Trophoblast cell (in vitro differentiated cells and primary cell): ENCODE results near the gene KIF20A.

Source experiments
- DNase-seq, 2 donors: peaks; one replicate each; pipeline ENCODE4 v3.0.0-alpha.2; 2016
- H2AFZ ChIP-seq: 2 replicates; pipeline ENCODE4 v1.6.1; 2013; ENCODE audit warnings: low read length, moderate library complexity, mild to moderate bottlenecking; ENCODE audit not compliant: insufficient read depth, poor library complexity
- H2AK5ac ChIP-seq: 2 replicates; pipeline ENCODE4 v1.6.1; 2013; ENCODE audit warnings: mild to moderate bottlenecking, low read length
- H2BK120ac ChIP-seq: 2 replicates; pipeline ENCODE4 v1.6.1; 2013; ENCODE audit warnings: low read length, mild to moderate bottlenecking, moderate library complexity; ENCODE audit not compliant: insufficient read depth, poor library complexity
- H2BK12ac ChIP-seq: 2 replicates; pipeline ENCODE4 v1.6.1; 2013; ENCODE audit warnings: mild to moderate bottlenecking, low read length, moderate library complexity
- H2BK5ac ChIP-seq: 2 replicates; pipeline ENCODE4 v1.6.1; 2013; ENCODE audit warnings: low read length, low read depth, moderate library complexity, mild to moderate bottlenecking; ENCODE audit not compliant: poor library complexity
- H3K14ac ChIP-seq: 2 replicates; pipeline ENCODE4 v1.6.1; 2013; ENCODE audit warnings: mild to moderate bottlenecking, low read length
- H3K18ac ChIP-seq: 2 replicates; pipeline ENCODE4 v1.6.1; 2013; ENCODE audit warnings: mild to moderate bottlenecking, low read length
- H3K23ac ChIP-seq: 2 replicates; pipeline ENCODE4 v1.6.1; 2013; ENCODE audit warnings: low read length
- H3K27ac ChIP-seq: 2 replicates; pipeline ENCODE4 v1.5.1; 2013; ENCODE audit warnings: low read depth, mild to moderate bottlenecking, inconsistent platforms, low read length, moderate library complexity
- H3K27me3 ChIP-seq: 2 replicates; pipeline ENCODE4 v1.6.1; 2013; ENCODE audit warnings: inconsistent platforms, mild to moderate bottlenecking, low read length, moderate library complexity; ENCODE audit not compliant: insufficient read depth
- H3K36me3 ChIP-seq, 2 experiments: 1 replicate in 1 of 2; 2 replicates in 1 of 2; pipeline ENCODE4 v1.6.1; 2013; ENCODE audit warnings: low read length in 2 of 2, mild to moderate bottlenecking in 2 of 2, moderate library complexity in 1 of 2; ENCODE audit not compliant: insufficient read depth in 2 of 2, control insufficient read depth in 1 of 2
- H3K4ac ChIP-seq: 2 replicates; pipeline ENCODE4 v1.6.1; 2013; ENCODE audit warnings: low read depth, mild to moderate bottlenecking, low read length, moderate library complexity
- H3K4me1 ChIP-seq, 2 experiments: 1 replicate in 1 of 2; 2 replicates in 1 of 2; pipeline ENCODE4 v1.6.1; 2013; ENCODE audit warnings: low read length in 2 of 2, mild to moderate bottlenecking in 2 of 2, moderate library complexity in 1 of 2; ENCODE audit not compliant: insufficient read depth in 2 of 2, control insufficient read depth in 1 of 2
- H3K4me2 ChIP-seq: 2 replicates; pipeline ENCODE4 v1.6.1; 2013; ENCODE audit warnings: inconsistent platforms, mild to moderate bottlenecking, low read length, moderate library complexity
- H3K4me3 ChIP-seq: 2 replicates; pipeline ENCODE4 v1.5.1; 2013; ENCODE audit warnings: mild to moderate bottlenecking, low read depth, low read length, inconsistent platforms
- H3K79me1 ChIP-seq: one replicate; pipeline ENCODE4 v1.6.1; 2013; ENCODE audit warnings: low read length
- H3K79me2 ChIP-seq: 2 replicates; pipeline ENCODE4 v1.6.1; 2013; ENCODE audit warnings: low read length, mild to moderate bottlenecking; ENCODE audit not compliant: control insufficient read depth, insufficient read depth, poor library complexity
- H3K9ac ChIP-seq: 2 replicates; pipeline ENCODE4 v1.6.1; 2013; ENCODE audit warnings: mild to moderate bottlenecking, low read length
- H3K9me3 ChIP-seq: 2 replicates; pipeline ENCODE4 v1.6.1; 2013; ENCODE audit warnings: low read depth, mild to moderate bottlenecking, control low read depth, inconsistent platforms, low read length; ENCODE audit not compliant: insufficient read depth
- H4K12ac ChIP-seq: 2 replicates; pipeline ENCODE4 v1.6.1; 2013; ENCODE audit warnings: low read depth, mild to moderate bottlenecking, low read length, moderate library complexity
- H4K8ac ChIP-seq: 2 replicates; pipeline ENCODE4 v1.6.1; 2013; ENCODE audit warnings: low read depth, mild to moderate bottlenecking, low read length, moderate library complexity
- H4K91ac ChIP-seq: one replicate; pipeline ENCODE4 v1.6.1; 2013; ENCODE audit warnings: low read depth, mild to moderate bottlenecking, low read length, moderate library complexity
- WGBS: extraction: QIAGEN DNeasy Blood & Tissue Kit; methylation state at CpG from one replicate; pipeline ENCODE4 v1.1.7; 2013; ENCODE audit warnings: missing lambda C conversion rate; ENCODE audit not compliant: insufficient read length, insufficient coverage; ENCODE audit errors: extremely low coverage; 5-methylcytosine and 5-hydroxymethylcytosine counted together

KIF20A gene

DNA sequence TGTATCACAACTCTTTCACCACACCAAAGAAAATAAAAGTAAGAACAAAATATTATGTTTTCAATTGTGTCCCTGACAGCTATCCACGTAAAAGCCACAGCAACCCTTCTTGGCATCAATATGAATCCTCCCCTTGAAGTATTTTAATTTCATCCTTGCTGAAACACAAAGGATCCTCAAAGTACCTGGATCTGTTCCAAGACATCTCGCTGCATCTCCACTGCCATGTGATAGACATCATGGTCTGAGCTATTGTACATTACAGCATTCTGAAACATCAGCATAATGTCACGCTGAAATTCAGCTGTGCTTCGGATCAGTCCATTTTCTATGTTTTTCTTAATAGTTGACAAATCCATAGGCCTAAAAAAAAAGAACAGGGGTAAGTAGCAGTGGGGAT, 18.2 kb upstream of the KIF20A start:
- no peak overlapping the region for H2AK5ac ChIP-seq

GRCh38 chr5:138163721-138164120, 15.2 kb upstream of the KIF20A start:
- no peak overlapping the region for H2BK120ac ChIP-seq
- H2BK5ac ChIP-seq: no peak overlapping the region

More for the DNA sequence above, 18.2 kb upstream of the KIF20A start:
- H2BK12ac ChIP-seq: no peak overlapping the region
- H4K8ac ChIP-seq: no peak overlapping the region
- no peak overlapping the region for H4K91ac ChIP-seq
- no peak overlapping the region for H3K9ac ChIP-seq
- no CpG with 5 or more reads among the region's 4 CpGs for WGBS
- no peaks in the 10 kb centered on the region for H3K9me3 ChIP-seq
- H3K36me3 ChIP-seq: peaks cover 33 to 71% of the 10 kb centered on the region in 2 experiments
- no peaks in the 10 kb centered on the region for H3K79me1 ChIP-seq
- no peak overlapping the region for H2BK5ac ChIP-seq
- no peak overlapping the region for H4K12ac ChIP-seq
- H3K4me1 ChIP-seq: no peaks in the 10 kb centered on the region
- H3K79me2 ChIP-seq: no peaks in the 10 kb centered on the region
- H3K4me2 ChIP-seq: no peak overlapping the region
- H3K4ac ChIP-seq: no peak overlapping the region
- H3K18ac ChIP-seq: no peak overlapping the region
- no peak overlapping the region for H3K4me3 ChIP-seq
- no peak overlapping the region for H2BK120ac ChIP-seq
- no peak overlapping the region for H3K27ac ChIP-seq
- DNase-seq: no peak
- H3K27me3 ChIP-seq: no peaks in the 10 kb centered on the region
- no peak overlapping the region for H3K14ac ChIP-seq
- no peak overlapping the region for H2AFZ ChIP-seq
- H3K23ac ChIP-seq: no peak overlapping the region

DNA sequence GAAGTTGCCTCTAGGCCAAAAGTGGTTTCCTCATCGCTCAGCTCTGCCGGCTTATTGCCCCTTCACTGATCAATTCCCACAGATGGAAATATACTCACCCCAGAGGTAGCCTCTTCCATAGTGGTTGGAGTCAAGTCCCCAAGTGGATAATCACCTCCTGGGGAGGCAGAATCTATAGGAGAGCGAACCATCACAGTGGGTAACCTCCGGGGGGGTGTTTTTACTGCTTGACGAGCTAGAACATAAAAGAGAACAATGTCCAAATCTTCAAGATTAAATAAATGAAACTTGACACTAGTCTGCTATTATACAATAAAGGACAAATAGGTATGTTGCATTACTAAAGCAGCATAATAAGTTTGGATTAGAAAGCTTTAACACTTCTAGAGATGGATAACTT, 9.8 kb upstream of the KIF20A start:
- H3K4me2 ChIP-seq: no peak overlapping the region
- H4K8ac ChIP-seq: no peak overlapping the region
- WGBS: no CpG with 5 or more reads among the region's 5 CpGs
- H4K91ac ChIP-seq: no peak overlapping the region
- DNase-seq: no peak
- H3K18ac ChIP-seq: no peak overlapping the region
- peaks cover 33 to 59% of the 10 kb centered on the region in 2 experiments for H3K36me3 ChIP-seq
- H2AFZ ChIP-seq: no peak overlapping the region
- H4K12ac ChIP-seq: no peak overlapping the region
- H3K27ac ChIP-seq: no peak overlapping the region
- H3K14ac ChIP-seq: no peak overlapping the region
- H3K9me3 ChIP-seq: no peaks in the 10 kb centered on the region
- H3K4me1 ChIP-seq: no peaks in the 10 kb centered on the region
- no peak overlapping the region for H3K4ac ChIP-seq
- H2AK5ac ChIP-seq: no peak overlapping the region
- H2BK5ac ChIP-seq: no peak overlapping the region
- no peak overlapping the region for H3K23ac ChIP-seq
- no peaks in the 10 kb centered on the region for H3K79me2 ChIP-seq
- H2BK12ac ChIP-seq: no peak overlapping the region
- no peak overlapping the region for H3K4me3 ChIP-seq
- H3K9ac ChIP-seq: no peak overlapping the region
- H3K27me3 ChIP-seq: no peaks in the 10 kb centered on the region
- H3K79me1 ChIP-seq: no peaks in the 10 kb centered on the region
- H2BK120ac ChIP-seq: no peak overlapping the region

More at GRCh38 chr5:138163721-138164120, 15.2 kb upstream of the KIF20A start:
- Histone ChIP-seq H3K4me2 (no peak overlapping the region), H3K4me3 (no peak overlapping the region), H3K36me3 (peaks cover 42 to 73% of the 10 kb centered on the region in 2 experiments), H3K4ac (no peak overlapping the region), H3K27ac (no peak overlapping the region), H3K23ac (no peak overlapping the region), H3K27me3 (no peaks in the 10 kb centered on the region), H4K12ac (no peak overlapping the region), H2BK12ac (no peak overlapping the region), H3K9me3 (no peaks in the 10 kb centered on the region), H4K8ac (no peak overlapping the region), H3K18ac (no peak overlapping the region), H3K14ac (no peak overlapping the region), H3K4me1 (no peaks in the 10 kb centered on the region), H4K91ac (no peak overlapping the region), H3K79me2 (no peaks in the 10 kb centered on the region), H2AK5ac (no peak overlapping the region), H3K9ac (no peak overlapping the region), H3K79me1 (no peaks in the 10 kb centered on the region), H2AFZ (no peak overlapping the region)
- DNase-seq: no peak

GRCh38 chr5:138170299-138170698, 8.6 kb upstream of the KIF20A start:
- Histone ChIP-seq H3K4me2 (no peak overlapping the region), H2BK120ac (no peak overlapping the region), H2BK12ac (no peak overlapping the region), H3K14ac (no peak overlapping the region), H3K9me3 (no peaks in the 10 kb centered on the region), H3K18ac (no peak overlapping the region), H4K12ac (no peak overlapping the region), H2AFZ (no peak overlapping the region), H4K8ac (no peak overlapping the region), H2AK5ac (no peak overlapping the region), H3K79me1 (no peaks in the 10 kb centered on the region), H3K4me1 (no peaks in the 10 kb centered on the region), H3K36me3 (peaks cover 30 to 55% of the 10 kb centered on the region in 2 experiments), H4K91ac (no peak overlapping the region), H3K4ac (no peak overlapping the region), H3K79me2 (no peaks in the 10 kb centered on the region), H3K9ac (no peak overlapping the region), H3K27me3 (no peaks in the 10 kb centered on the region), H3K23ac (no peak overlapping the region), H3K27ac (no peak overlapping the region), H3K4me3 (no peak overlapping the region), H2BK5ac (no peak overlapping the region)
- DNase-seq: no peak
